ENCODE results near the gene ACIN1. TPM values are rescaled to one million over a fixed set of nuclear protein-coding genes. Genes with fewer than 3 reads are reported as not detected.
A peak's percentile ranks its signal among the peaks of the same experiment; 100 is the strongest.

Gene ACIN1
- total RNA-seq, 1 experiment from 2014 or later, result 92.9 TPM

GRCh38 chr14:23089498-23090253, 5.3 kb downstream of the ACIN1 start:
- no peak for DNase-seq (ENCODE audit: extremely low read depth, low read depth)

- no peak for DNase-seq (ENCODE audit: extremely low read depth, low read depth)
These were observed 8.4 kb downstream of the ACIN1 start for GRCh38 chr14:23086565-23086964.

GRCh38 chr14:23085458-23085857, 9.5 kb downstream of the ACIN1 start:
- DNase-seq (ENCODE audit: extremely low read depth, low read depth), result no peak

- no peak for DNase-seq (ENCODE audit: extremely low read depth, low read depth)
These were observed 14.5 kb downstream of the ACIN1 start for GRCh38 chr14:23080474-23080873.

GRCh38 chr14:23079716-23080115, 15.2 kb downstream of the ACIN1 start:
- no peak for DNase-seq (ENCODE audit: extremely low read depth, low read depth)

- DNase-seq (ENCODE audit: extremely low read depth, low read depth), result peak; percentile 78
These were observed 16.2 kb downstream of the ACIN1 start for GRCh38 chr14:23078692-23079116.

- no peak for DNase-seq (ENCODE audit: extremely low read depth, low read depth)
These were observed 17.0 kb downstream of the ACIN1 start for GRCh38 chr14:23077962-23078361.

GRCh38 chr14:23076785-23077408, 18.0 kb downstream of the ACIN1 start:
- no peak for DNase-seq (ENCODE audit: extremely low read depth, low read depth)

GRCh38 chr14:23074906-23075305, 20.0 kb downstream of the ACIN1 start:
- DNase-seq (ENCODE audit: extremely low read depth, low read depth), result no peak

GRCh38 chr14:23071921-23072539, 22.9 kb downstream of the ACIN1 start:
- DNase-seq (ENCODE audit: extremely low read depth, low read depth), result no peak

GRCh38 chr14:23071244-23071920, 23.6 kb downstream of the ACIN1 start:
- DNase-seq (ENCODE audit: extremely low read depth, low read depth), result peak; percentile 83

GRCh38 chr14:23070262-23071129, 24.4 kb downstream of the ACIN1 start:
- no peak for DNase-seq (ENCODE audit: extremely low read depth, low read depth)

GRCh38 chr14:23069413-23069806, 25.5 kb downstream of the ACIN1 start:
- DNase-seq (ENCODE audit: extremely low read depth, low read depth), result no peak

- DNase-seq (ENCODE audit: extremely low read depth, low read depth), result peak; percentile 92
These were observed 26.0 kb downstream of the ACIN1 start for GRCh38 chr14:23068789-23069412.

- DNase-seq (ENCODE audit: extremely low read depth, low read depth), result no peak
These were observed 26.8 kb downstream of the ACIN1 start for GRCh38 chr14:23067847-23068788.

- DNase-seq (ENCODE audit: extremely low read depth, low read depth), result no peak
These were observed 27.8 kb downstream of the ACIN1 start for GRCh38 chr14:23066855-23067744.

GRCh38 chr14:23066368-23066767, 28.6 kb downstream of the ACIN1 start:
- DNase-seq (ENCODE audit: extremely low read depth, low read depth), result no peak

GRCh38 chr14:23063601-23064000, 31.3 kb downstream of the ACIN1 start:
- no peak for DNase-seq (ENCODE audit: extremely low read depth, low read depth)

All from NCI-H460 (cell line).